ENCODE results near the gene KCND1. TPM values are rescaled to one million over a fixed set of nuclear protein-coding genes. Genes with fewer than 3 reads are reported as not detected.

The KCND1 gene
- total RNA-seq, 2 donors from 2014 or later: 1.3 to 1.5 TPM

- TF ChIP-seq, protein P1, sequence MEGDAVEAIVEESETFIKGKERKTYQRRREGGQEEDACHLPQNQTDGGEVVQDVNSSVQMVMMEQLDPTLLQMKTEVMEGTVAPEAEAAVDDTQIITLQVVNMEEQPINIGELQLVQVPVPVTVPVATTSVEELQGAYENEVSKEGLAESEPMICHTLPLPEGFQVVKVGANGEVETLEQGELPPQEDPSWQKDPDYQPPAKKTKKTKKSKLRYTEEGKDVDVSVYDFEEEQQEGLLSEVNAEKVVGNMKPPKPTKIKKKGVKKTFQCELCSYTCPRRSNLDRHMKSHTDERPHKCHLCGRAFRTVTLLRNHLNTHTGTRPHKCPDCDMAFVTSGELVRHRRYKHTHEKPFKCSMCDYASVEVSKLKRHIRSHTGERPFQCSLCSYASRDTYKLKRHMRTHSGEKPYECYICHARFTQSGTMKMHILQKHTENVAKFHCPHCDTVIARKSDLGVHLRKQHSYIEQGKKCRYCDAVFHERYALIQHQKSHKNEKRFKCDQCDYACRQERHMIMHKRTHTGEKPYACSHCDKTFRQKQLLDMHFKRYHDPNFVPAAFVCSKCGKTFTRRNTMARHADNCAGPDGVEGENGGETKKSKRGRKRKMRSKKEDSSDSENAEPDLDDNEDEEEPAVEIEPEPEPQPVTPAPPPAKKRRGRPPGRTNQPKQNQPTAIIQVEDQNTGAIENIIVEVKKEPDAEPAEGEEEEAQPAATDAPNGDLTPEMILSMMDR (IDR thresholded peaks at IDR 0.05): no peak
- Histone ChIP-seq H3K27ac (peak overlapping the region in 1 of 2 donors; percentile 23), H3K4me1 (peaks cover 0 to 2% of the 10 kb centered on the region in 2 donors), H3K27me3 (no peaks in the 10 kb centered on the region), H3K4me3 (no peak overlapping the region), H3K36me3 (no peaks in the 10 kb centered on the region), H3K9me3 (no peaks in the 10 kb centered on the region)
- peak; percentile 64 for DNase-seq (ENCODE audit: low spot score)
Measured at GRCh38 chrX:48961585-48962091, 10.0 kb downstream of the KCND1 start.

DNA sequence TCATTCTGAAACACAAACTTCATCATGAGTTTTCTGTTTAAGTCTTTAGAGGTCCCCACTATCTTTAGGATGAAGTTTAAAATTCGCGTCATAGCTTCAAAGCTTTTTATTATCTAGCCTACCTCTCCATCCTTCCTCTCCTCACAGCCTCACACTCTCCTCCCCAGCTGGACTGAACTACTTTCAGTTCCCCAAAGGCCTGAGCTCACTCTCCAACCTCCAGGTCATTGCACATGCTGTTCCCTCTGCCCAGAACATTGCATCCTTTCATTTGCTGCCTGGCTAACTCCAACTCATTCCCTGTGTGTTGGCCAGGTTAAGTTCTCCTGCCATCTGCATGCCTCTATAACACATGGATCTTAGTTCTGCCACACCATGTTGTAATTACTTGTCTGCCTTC, 11.4 kb downstream of the KCND1 start:
- peaks cover 0 to 15% of the 10 kb centered on the region in 2 donors for H3K4me1 ChIP-seq

GRCh38 chrX:48958635-48959094, 13.0 kb downstream of the KCND1 start:
- H3K27me3 ChIP-seq: no peaks in the 10 kb centered on the region
- TF ChIP-seq, protein P1 (IDR thresholded peaks at IDR 0.05): no peak
- H3K36me3 ChIP-seq: peaks cover 14% of the 10 kb centered on the region
- peak; percentile 67 for DNase-seq (ENCODE audit: low spot score)
- no peaks in the 10 kb centered on the region for H3K9me3 ChIP-seq
- peaks cover 0 to 28% of the 10 kb centered on the region in 2 donors for H3K4me1 ChIP-seq
- peak overlapping the region; percentile 52 to 62 for H3K4me3 ChIP-seq
- H3K27ac ChIP-seq: peak overlapping the region; percentile 90 to 98

More for the DNA sequence above, 11.4 kb downstream of the KCND1 start:
- DNase-seq (ENCODE audit: low spot score): no peak
- no peak overlapping the region for H3K4me3 ChIP-seq
- H3K36me3 ChIP-seq: peaks cover 10% of the 10 kb centered on the region
- H3K9me3 ChIP-seq: no peaks in the 10 kb centered on the region
- no peaks in the 10 kb centered on the region for H3K27me3 ChIP-seq
- H3K27ac ChIP-seq: peak overlapping the region in 1 of 2 donors; percentile 23
- TF ChIP-seq, protein P1 (IDR thresholded peaks at IDR 0.05): no peak

DNA sequence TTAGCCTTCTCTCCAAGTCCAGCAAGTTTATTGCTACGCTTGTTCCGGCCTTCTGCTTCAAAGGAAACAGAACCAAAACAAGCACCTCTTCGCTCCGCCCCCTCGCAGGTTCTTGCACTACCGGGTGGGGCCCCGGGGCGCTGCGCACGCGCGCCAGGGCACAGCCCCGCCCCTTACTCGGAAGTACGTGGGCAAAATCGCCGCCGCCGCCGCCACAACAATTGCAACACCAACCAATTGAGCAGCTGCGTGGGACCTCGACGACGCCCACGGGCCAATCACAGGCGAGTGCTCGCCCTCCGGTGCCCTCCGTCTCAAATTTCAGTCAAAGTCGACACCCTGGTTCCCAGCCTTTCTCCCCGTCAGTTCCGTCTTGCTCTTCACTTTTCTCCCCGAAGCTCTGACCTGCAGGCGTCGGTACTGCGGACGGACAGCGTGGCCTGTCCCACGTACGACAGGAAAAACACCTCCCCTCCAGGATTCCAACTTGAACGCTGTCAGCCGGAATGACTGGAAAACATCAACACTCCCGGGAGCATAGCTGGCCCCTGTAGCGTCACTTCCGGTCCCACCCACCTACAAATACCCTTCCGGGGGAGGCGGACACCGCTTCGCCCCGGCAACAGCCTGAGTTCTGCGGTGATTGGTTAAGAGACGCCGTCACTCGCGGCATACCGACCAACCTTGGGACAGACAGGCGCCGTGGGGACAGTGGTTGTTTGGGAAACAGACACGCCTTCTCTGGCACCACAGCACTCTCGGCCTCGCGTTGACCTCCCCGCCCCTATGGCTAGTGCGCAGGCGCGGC, 13.6 kb downstream of the KCND1 start:
- peaks cover 14% of the 10 kb centered on the region for H3K36me3 ChIP-seq
- TF ChIP-seq, protein P1 (IDR thresholded peaks at IDR 0.05): no peak
- DNase-seq (ENCODE audit: low spot score): peak; percentile 98
- H3K27me3 ChIP-seq: no peaks in the 10 kb centered on the region
- H3K4me3 ChIP-seq: peak overlapping the region; percentile 62 to 65
- peaks cover 0 to 31% of the 10 kb centered on the region in 2 donors for H3K4me1 ChIP-seq
- no peaks in the 10 kb centered on the region for H3K9me3 ChIP-seq
- H3K27ac ChIP-seq: peak overlapping the region; percentile 90 to 98

- no peak for DNase-seq (ENCODE audit: low spot score)
- Histone ChIP-seq H3K4me1 (peaks cover 0 to 31% of the 10 kb centered on the region in 2 donors), H3K4me3 (peak within 1 kb of the TSS; percentile 62 to 65), H3K36me3 (peaks cover 14% of the 10 kb centered on the region), H3K27me3 (no peaks in the 10 kb centered on the region), H3K27ac (peak within 1 kb of the TSS; percentile 90 to 98), H3K9me3 (no peaks in the 10 kb centered on the region)
- TF ChIP-seq, protein P1 (IDR thresholded peaks at IDR 0.05): no peak
Measured at GRCh38 chrX:48957477-48957826, 14.2 kb downstream of the KCND1 start, which contains the start of gene OTUD5. OTUD5 (minus strand) TSS chrX:48957607; CDS start chrX:48957570, 37 bp downstream.

Measured in right atrium auricular region (tissue), 2 donors.